Measurements from ENCODE around the gene KHK.
"Not testable (repeated sequence)": the region's sequence is repeated elsewhere in the genome, so short reads cannot be mapped to it uniquely, and the experiment has no call there.

The KHK gene

DNA sequence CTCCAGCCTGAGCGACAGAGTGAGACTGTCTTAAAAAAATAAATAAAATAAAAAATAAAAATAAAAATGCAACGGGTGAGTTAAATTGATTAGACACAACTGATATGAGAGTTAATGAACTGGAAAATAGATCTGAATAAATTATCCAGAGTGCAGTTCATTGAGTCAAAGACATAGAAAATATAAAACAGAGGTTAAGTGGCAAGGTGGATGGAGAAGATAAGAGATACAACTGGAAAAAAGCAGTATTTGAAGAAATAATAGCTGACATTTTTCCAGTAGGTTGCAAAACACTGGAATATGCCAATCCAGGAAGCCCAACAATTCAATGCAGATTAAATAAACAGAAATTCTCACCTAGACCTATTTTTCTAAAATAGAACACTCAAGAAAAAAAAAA is 21.6 kb downstream of the KHK start:
- no peak for DNase-seq
- no peak for TF ChIP-seq GATA1 (IDR thresholded peaks at IDR 0.05; ENCODE audit: low read depth, low read length)

DNA sequence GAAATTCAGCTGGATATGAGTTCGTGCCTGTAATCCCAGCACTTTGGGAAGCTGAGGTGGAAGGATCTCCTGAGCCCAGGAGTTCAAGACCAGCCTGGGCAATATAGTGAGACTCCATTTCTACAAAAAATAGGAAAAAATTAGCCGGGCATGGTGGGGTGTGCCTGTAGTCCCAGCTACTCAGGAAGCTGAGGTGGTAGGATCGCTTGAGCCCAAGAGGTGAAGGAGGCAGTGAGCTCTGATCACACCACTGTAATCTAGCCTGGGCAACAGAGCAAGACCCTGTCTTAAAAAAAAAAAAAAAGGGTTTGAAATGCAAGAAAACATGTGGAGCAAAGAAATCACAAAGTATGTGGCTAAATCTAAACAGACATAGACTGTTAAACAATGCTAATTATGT is 22.5 kb downstream of the KHK start:
- TF ChIP-seq GATA1 (IDR thresholded peaks at IDR 0.05; ENCODE audit: low read depth, low read length) (no peak), POLR2A (IDR thresholded peaks at IDR 0.05; ENCODE audit: low read length) (no peak)
- DNase-seq = no peak

DNA sequence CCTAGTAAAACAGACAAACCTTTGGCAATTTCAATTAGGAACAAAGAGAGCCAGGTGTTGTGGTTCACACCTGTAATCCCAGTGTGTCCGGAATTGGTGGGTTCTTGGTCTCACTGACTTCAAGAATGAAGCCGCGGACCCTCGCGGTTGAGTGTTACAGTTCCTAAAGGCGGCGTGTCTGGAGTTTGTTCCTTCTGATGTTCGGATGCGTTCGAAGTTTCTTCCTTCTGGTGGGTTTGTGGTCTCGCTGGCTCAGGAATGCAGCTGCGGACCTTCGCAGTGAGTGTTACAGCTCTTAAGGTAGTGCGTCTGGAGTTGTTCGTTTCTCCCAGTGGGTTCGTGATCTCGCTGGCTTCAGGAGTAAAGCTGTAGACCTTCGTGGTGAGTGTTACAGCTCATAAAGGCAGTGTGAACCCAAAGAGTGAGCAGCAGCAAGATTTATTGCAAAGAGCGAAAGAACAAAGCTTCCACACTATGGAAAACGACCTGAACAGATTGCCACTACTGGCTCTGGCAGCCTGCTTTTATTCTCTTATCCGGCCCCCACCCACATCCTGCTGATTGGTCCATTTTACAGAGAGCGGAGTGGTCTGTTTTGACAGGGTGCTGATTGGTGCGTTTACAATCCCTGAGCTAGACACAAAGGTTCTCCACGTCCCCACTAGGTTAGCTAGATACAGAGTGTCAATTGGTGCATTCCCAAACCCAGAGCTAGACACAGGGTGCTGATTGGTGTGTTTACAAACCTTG is 24.2 kb downstream of the KHK start:
- not testable (repeated sequence) for DNase-seq

DNA sequence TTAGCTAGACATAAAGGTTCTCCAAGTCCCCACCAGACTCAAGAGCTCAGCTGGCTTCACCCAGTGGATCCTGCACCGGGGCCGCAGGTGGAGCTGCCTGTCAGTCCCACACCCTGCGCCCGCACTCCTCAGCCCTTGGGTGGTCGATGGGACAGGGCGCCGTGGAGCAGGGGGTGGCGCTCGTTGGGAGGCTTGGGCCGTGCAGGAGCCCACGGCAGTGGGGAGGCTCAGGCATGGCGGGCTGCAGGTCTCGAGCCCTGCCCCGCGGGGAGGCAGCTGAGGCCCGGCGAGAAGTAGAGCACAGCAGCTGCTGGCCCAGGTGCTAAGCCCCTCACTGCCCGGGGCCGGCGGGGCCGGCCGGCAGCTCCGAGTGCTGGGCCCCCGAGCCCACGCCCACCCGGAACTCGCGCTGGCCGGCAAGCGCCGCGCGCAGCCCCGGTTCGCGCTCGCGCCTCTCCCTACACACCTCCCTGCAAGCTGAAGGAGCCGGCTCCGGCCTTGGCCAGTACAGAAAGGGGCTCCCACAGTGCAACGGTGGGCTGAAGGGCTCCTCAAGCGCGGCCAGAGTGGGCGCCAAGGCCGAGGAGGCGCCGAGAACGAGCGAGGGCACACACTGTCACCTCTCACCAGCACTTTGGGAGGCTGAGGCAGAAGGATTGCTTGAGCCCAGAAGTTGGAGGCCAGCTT is 25.0 kb downstream of the KHK start:
- not testable (repeated sequence) for DNase-seq

DNA sequence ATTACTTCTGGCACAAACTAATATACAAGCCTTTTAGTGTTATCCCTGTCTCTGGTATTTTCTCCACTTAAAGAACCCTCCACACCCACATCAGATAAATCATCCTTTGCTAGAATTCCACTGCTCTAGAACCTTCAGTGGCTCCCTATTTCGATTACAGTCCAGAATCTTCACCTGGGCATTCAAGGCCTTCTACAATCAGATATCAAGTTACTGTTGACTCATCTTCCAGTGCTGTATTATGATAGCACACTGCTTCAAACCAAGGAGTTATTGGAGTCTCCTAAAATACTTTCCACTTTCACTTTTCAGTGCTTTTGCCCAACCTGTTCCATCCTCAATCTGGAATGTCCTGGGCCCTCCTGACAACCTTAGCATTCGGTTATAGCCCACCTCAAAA is 28.9 kb downstream of the KHK start:
- no peak for DNase-seq
- no peak for TF ChIP-seq GATA1 (IDR thresholded peaks at IDR 0.05; ENCODE audit: low read depth, low read length)
- TF ChIP-seq POLR2A (IDR thresholded peaks at IDR 0.05; ENCODE audit: low read length) = no peak

DNA sequence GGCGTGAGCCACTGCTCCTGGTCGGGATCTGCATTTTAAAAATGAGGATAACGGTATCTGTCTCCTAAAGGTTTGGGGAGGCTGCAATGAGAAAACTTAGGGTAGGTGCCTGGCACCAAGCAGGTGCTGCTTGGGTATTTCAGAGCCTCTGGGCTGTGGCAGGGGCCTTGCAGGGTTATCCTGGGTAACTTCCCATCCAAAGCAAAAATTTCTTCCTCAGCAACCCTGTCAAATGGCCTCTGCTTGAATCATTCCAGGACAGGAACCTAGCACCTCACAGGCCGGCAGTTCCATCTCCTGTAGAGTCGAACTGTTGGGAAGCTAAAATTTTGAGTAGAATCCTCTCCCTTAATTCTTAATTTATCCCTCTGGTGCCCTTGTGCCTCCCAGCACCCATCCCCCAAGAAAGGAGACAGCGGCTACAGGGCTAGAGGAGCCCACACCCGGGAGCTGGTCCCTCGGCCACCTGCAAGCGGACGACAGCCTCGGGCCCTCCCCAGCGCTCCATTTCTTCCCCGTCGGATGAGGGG is 31.5 kb downstream of the KHK start:
- TF ChIP-seq GATA1 (IDR thresholded peaks at IDR 0.05; ENCODE audit: low read depth, low read length) (no peak), POLR2A (IDR thresholded peaks at IDR 0.05; ENCODE audit: low read length) (no peak)
- DNase-seq = no peak

DNA sequence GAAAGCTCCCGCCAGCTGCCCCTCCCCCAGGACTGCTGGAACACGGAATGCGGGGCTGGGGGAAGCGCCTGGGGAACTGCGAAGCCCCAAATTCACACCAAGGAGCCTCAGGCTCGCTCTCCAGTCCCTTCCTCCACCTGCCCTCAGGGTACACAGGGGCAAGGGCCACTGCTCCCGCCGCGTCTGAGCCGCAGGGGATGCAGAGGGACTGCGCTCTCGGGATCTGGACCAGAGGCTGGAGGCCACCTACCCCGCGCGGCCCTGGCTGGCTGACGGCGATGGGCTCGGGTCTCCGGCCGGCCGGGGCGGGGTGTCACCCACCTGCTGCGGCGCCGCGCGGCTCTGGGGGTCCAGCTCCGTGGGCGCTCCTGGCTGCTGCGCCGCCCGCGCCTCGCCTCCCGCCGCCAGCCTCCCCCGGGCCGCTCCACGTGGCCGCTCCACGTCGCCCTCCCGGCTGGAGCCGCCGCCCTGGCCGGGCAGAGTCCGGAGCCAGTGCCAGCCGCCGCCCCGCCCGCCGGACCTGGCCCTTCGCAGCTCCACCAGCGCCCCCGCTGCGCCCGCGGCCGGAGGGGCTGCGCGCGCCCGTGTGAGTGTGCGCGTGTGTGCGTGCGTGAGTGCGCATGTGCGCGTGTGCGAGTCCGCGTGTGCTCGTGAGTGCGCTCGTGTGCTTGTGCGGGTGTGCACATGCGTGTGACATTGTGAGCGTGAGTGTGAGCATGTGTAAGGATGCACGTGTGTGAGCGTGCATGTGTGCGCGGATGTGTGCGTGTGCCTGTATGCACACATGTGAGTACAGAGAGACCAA is 32.2 kb downstream of the KHK start, which contains the start of gene CGREF1:
TSS of gene CGREF1 (minus strand) at position 604 of the 805 bp plus-strand sequence. CDS start 14,762 bp downstream, outside the sequence.
- TF ChIP-seq GATA1 (IDR thresholded peaks at IDR 0.05; ENCODE audit: low read depth, low read length) (no peak), POLR2A (IDR thresholded peaks at IDR 0.05; ENCODE audit: low read length) (no peak)
- DNase-seq = peak; percentile 13 to 30

GRCh38 chr2:27119330-27119670 is 32.7 kb downstream of the KHK start:
- not testable (repeated sequence) for DNase-seq

- DNase-seq = no peak
- no peak for TF ChIP-seq POLR2A (IDR thresholded peaks at IDR 0.05; ENCODE audit: low read length)
- no peak for TF ChIP-seq GATA1 (IDR thresholded peaks at IDR 0.05; ENCODE audit: low read depth, low read length)
These were observed 35.3 kb downstream of the KHK start for GRCh38 chr2:27121906-27122305.

- DNase-seq = no peak
- TF ChIP-seq POLR2A (IDR thresholded peaks at IDR 0.05; ENCODE audit: low read length) (no peak), GATA1 (IDR thresholded peaks at IDR 0.05; ENCODE audit: low read depth, low read length) (no peak)
These were observed 36.2 kb downstream of the KHK start for GRCh38 chr2:27122791-27123190.

DNA sequence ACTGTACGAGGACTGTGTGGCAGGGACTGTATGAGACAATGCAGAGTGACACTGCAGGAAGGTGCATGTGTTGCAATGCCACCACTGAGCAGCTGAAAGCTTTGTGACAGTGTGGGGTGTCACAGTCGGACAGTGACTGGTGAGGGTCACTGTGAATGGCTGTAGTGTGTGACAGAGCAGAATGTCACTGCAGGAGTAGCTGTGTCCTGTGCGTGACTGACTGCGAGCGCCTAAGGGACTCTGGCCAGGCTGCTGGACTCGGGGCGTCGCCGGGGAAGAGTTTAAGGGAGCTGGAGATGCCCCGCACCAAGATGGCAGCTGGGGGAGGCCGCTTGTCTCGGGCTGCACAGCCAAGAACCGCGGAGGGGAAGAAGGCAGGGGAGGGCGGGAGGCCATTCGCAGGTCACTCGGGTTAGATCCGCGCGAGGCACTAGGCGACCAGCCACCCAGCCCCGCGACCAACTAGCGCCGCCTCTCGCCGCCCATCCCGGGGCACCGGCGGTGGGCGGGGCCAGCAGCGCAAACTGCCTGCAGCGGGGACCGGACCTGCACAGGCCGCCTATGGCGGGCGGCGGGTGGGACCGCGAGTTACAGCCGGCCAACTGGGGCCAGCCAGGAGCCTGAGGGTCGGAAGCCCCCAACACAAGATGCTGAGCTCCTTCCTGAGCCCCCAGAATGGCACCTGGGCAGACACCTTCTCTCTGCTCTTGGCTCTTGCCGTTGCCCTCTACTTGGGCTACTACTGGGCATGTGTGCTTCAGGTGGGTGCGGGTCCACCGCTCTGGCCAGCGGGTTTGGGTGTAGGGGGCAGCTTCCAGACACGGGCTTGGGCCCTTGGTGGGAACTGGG is 37.0 kb downstream of the KHK start, which contains the start of gene ABHD1:
TSS of gene ABHD1 (plus strand) at position 514 of the 849 bp plus-strand sequence. CDS start at position 648, 134 bp downstream.
- TF ChIP-seq GATA1 (IDR thresholded peaks at IDR 0.05; ENCODE audit: low read depth, low read length) (no peak), POLR2A (IDR thresholded peaks at IDR 0.05; ENCODE audit: low read length) (no peak)
- peak; percentile 55 to 63 for DNase-seq

- TF ChIP-seq GATA1 (IDR thresholded peaks at IDR 0.05; ENCODE audit: low read depth, low read length) (no peak), POLR2A (IDR thresholded peaks at IDR 0.05; ENCODE audit: low read length) (no peak)
- no peak for DNase-seq
These were observed 38.5 kb downstream of the KHK start for GRCh38 chr2:27125104-27125503.

- DNase-seq = no peak
- TF ChIP-seq GATA1 (IDR thresholded peaks at IDR 0.05; ENCODE audit: low read depth, low read length) (no peak), POLR2A (IDR thresholded peaks at IDR 0.05; ENCODE audit: low read length) (no peak)
These were observed 39.7 kb downstream of the KHK start for GRCh38 chr2:27126252-27126710.

Measured in erythroblast (primary cell).